ENCODE measurements around the gene CAMKK1. TPM values are rescaled to one million over a fixed set of nuclear protein-coding genes. Genes with fewer than 3 reads are reported as not detected.

CAMKK1 gene
- total RNA-seq, 2 donors from 2014 or later, result 3.0 to 3.2 TPM

DNA sequence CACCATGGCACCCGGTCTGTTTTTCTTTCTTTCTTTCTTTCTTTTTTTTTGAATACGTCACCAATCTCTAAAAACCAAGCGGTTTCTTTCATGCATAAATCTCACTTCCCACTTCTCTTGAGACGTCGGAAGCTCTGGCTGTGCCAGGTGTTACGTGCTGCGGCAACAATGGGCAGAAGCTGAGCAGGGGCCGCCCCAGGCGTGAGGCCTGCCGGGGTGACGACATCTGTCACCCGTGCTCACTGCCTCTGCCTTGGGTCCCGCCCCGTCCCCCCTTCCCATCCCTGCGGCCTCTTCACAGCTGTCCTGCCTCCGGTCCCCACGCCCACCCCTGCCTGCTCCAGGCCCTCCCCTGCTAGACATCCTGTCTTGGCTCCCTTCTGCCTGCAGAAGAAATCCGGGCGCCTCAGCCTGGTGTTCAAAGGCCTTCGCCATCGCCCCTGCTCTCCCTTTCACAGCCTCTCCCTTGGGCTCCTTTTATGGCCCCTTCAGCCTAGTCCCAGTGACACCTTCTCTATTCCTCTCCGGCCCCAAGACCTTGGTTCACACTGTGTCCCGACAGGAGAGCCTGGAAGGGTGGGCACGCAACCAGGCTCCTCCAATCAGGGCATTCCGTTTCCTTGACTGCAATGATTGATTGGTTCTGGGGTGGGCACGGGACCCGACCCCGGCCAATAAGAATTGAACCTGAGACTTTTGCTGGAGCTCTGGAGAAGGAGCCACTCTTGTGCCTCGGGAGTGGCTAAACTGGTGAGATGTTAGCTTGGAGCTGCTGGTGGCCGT is 18.6 kb upstream of the CAMKK1 start:
- DNase-seq (ENCODE audit: low spot score), result no peak
- TF ChIP-seq, protein P1, sequence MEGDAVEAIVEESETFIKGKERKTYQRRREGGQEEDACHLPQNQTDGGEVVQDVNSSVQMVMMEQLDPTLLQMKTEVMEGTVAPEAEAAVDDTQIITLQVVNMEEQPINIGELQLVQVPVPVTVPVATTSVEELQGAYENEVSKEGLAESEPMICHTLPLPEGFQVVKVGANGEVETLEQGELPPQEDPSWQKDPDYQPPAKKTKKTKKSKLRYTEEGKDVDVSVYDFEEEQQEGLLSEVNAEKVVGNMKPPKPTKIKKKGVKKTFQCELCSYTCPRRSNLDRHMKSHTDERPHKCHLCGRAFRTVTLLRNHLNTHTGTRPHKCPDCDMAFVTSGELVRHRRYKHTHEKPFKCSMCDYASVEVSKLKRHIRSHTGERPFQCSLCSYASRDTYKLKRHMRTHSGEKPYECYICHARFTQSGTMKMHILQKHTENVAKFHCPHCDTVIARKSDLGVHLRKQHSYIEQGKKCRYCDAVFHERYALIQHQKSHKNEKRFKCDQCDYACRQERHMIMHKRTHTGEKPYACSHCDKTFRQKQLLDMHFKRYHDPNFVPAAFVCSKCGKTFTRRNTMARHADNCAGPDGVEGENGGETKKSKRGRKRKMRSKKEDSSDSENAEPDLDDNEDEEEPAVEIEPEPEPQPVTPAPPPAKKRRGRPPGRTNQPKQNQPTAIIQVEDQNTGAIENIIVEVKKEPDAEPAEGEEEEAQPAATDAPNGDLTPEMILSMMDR (IDR thresholded peaks at IDR 0.05), result no peak
- H3K4me3 ChIP-seq, result no peak overlapping the region
- H3K4me1 ChIP-seq, result peaks cover 0 to 24% of the 10 kb centered on the region in 2 donors
- H3K27ac ChIP-seq, result peak overlapping the region in 1 of 2 donors; percentile 11
- H3K36me3 ChIP-seq, result no peaks in the 10 kb centered on the region
- no peaks in the 10 kb centered on the region for H3K27me3 ChIP-seq
- no peaks in the 10 kb centered on the region for H3K9me3 ChIP-seq

DNA sequence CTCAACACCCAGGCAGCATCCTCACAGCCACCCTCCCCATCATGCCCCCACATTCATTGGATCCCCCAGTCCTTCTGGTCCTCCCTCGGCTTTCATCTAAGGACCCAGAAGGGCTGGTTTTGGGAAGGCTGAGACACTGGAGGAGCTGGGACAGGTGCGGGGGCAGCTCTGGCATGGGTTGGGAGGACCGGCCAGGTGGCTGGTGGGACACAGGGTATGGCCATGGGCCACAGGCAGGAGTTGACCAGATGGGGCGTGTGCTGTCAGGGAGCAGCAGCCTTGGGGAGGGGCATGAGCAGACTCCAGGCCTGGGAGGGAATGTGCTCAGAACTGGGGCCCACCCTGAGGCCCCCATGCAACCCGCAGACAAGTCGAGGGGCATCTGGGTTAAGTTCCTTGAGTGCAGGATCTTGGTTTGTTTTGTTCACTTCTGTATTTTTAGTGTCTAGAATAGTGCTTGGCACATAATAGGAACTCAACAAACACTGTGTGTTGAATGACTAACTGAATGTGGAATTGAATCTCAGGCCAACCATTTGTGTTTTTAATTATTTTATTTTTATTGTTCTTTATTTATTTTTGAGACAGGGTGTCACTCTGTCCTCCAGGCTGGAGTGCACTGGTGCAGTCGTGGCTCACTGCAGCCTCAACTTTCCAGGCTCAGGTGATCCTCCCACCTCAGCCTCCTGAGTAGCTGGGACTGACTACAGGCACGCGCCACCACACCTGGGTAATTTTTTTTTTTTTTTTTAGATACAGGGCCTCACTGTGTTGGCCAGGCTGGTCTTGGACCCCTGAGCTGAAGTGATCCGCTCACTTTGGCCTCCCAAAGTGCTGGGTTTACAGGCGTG is 17.8 kb upstream of the CAMKK1 start:
- no peak overlapping the region for H3K4me3 ChIP-seq
- H3K9me3 ChIP-seq, result no peaks in the 10 kb centered on the region
- no peak overlapping the region for H3K27ac ChIP-seq
- TF ChIP-seq, protein P1 (IDR thresholded peaks at IDR 0.05), result no peak
- H3K36me3 ChIP-seq, result no peaks in the 10 kb centered on the region
- H3K4me1 ChIP-seq, result peaks cover 0 to 17% of the 10 kb centered on the region in 2 donors
- H3K27me3 ChIP-seq, result no peaks in the 10 kb centered on the region
- DNase-seq (ENCODE audit: low spot score), result no peak

DNA sequence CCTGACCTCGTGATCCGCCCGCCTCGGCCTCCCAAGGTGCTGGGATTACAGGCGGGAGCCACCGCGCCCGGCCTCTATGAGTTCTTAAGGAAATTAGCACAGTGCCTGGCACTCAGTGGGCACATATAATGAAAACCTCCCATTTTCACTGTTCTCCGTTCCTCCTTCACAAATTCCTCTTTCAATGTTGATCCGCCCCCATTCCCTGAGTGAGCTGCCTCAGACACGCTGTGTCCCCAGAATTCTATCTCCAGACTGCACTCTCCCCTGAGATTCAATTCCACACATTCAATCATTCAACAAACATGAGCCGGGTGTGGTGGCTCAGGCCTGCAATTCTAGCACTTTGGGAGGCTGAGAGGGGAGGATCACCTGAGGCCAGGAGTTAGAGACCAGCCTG is 16.4 kb upstream of the CAMKK1 start:
- Histone ChIP-seq H3K27ac (no peak overlapping the region), H3K4me3 (no peak overlapping the region), H3K9me3 (no peaks in the 10 kb centered on the region), H3K27me3 (no peaks in the 10 kb centered on the region), H3K36me3 (no peaks in the 10 kb centered on the region), H3K4me1 (peaks cover 0 to 17% of the 10 kb centered on the region in 2 donors)
- no peak for DNase-seq (ENCODE audit: low spot score)
- TF ChIP-seq, protein P1 (IDR thresholded peaks at IDR 0.05), result no peak

DNA sequence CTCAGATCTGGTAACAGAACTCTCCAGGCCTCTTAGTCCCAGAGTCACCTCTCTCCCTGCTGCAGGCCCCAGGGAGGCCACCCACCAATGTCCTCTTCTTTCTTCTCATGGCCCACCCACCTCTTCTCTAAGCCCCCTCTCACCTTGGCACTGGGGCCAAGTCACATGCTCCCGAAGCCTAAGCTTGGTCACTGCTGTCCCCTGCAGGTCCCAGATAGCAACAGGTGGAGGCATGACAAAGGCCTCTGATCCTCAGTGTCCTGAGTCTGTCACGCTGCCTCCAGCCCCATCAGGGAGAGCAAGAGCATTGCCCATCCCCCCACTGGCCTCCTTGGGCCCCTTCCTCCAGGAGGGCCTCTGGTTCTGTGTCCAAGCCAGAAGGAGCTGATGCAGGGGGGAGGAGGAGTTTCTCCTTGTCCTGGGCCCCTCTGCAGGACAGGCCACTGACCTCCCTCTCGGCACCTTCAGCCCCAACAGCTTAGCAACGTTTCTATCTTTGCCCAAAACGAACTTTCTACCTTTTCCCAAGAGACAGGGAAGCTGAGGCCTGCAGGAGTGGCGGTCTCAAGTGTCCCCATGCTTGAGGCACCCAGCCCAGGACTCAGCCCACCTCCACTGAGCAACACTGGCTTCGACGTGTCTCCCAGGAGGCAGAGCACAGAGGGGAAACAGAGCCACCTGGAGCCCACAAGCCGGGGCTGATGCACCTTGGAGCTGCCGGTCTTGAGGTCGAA is 14.8 kb upstream of the CAMKK1 start:
- H3K27me3 ChIP-seq, result no peaks in the 10 kb centered on the region
- H3K4me1 ChIP-seq, result peaks cover 0 to 18% of the 10 kb centered on the region in 2 donors
- no peaks in the 10 kb centered on the region for H3K36me3 ChIP-seq
- H3K27ac ChIP-seq, result no peak overlapping the region
- H3K9me3 ChIP-seq, result no peaks in the 10 kb centered on the region
- TF ChIP-seq, protein P1 (IDR thresholded peaks at IDR 0.05), result peak in 1 of 2 donors; percentile 58
- no peak overlapping the region for H3K4me3 ChIP-seq
- no peak for DNase-seq (ENCODE audit: low spot score)

DNA sequence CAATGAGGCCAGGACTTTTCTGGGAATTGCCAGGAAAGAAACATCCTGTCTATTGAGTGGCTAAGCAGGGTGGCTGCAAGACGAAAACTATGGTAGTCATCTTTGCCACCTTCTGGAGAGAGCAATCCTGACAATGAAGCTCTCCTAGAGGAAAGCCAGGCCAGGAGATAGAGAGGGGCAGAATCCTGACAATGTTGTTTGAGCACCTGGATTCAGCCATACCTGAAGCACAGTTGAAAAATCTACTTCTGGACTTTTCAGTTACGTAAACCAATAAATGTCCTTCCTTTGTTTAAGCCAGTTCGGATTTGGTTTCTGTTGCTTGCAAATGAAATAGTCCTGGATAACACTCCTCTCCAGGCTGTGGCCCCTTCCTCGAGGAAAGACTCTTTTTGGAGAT is 14.0 kb upstream of the CAMKK1 start:
- TF ChIP-seq, protein P1 (IDR thresholded peaks at IDR 0.05), result no peak
- DNase-seq (ENCODE audit: low spot score), result no peak
- H3K27ac ChIP-seq, result no peak overlapping the region

More for the DNA sequence above, 14.0 kb upstream of the CAMKK1 start:
- Histone ChIP-seq H3K4me1 (peaks cover 0 to 18% of the 10 kb centered on the region in 2 donors), H3K9me3 (no peaks in the 10 kb centered on the region), H3K4me3 (no peak overlapping the region), H3K27me3 (no peaks in the 10 kb centered on the region), H3K36me3 (no peaks in the 10 kb centered on the region)

Data from right atrium auricular region (tissue), 2 donors.